Transverse colon (tissue), 3 donors: Measurements from ENCODE around the gene CCDC88A.

Source experiments
- POLR2A ChIP-seq: fragments of 450-650 bp; IDR thresholded peaks from one replicate; pipeline ENCODE4 v1.6.1; 2016; ENCODE audit warnings: antibody characterized with exemption, mild to moderate bottlenecking, moderate library complexity
- TF ChIP-seq, protein P1 (sequence below), 5 experiments: fragments of 200-600 bp in 3 of 5; fragments of 450-650 bp in 2 of 5; sonication (generic) in 3 of 5; IDR thresholded peaks; 1 replicate in 2 of 5; 2 replicates in 3 of 5; pipeline ENCODE4 v1.5.1; 2016 to 2017; ENCODE audit warnings: antibody characterized with exemption in 5 of 5, inconsistent platforms in 3 of 5, mild to moderate bottlenecking in 2 of 5, moderate library complexity in 1 of 5

DNA sequence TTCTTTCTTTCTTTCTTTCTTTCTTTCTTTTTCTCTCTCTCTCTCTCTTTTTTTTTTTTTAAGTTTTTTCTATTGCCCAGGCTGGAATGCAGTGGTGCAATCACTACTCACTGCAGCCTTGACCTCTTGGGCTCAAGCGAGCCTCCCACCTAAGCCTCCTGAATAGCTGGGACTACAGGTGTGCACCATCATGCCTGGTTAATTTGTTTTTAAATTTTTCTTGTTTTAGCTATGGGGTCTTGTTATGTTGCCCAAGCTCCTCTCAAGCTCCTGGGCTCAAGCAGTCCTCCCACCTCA, 19.4 kb upstream of the CCDC88A start:
- TF ChIP-seq, protein P1, sequence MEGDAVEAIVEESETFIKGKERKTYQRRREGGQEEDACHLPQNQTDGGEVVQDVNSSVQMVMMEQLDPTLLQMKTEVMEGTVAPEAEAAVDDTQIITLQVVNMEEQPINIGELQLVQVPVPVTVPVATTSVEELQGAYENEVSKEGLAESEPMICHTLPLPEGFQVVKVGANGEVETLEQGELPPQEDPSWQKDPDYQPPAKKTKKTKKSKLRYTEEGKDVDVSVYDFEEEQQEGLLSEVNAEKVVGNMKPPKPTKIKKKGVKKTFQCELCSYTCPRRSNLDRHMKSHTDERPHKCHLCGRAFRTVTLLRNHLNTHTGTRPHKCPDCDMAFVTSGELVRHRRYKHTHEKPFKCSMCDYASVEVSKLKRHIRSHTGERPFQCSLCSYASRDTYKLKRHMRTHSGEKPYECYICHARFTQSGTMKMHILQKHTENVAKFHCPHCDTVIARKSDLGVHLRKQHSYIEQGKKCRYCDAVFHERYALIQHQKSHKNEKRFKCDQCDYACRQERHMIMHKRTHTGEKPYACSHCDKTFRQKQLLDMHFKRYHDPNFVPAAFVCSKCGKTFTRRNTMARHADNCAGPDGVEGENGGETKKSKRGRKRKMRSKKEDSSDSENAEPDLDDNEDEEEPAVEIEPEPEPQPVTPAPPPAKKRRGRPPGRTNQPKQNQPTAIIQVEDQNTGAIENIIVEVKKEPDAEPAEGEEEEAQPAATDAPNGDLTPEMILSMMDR (IDR thresholded peaks at IDR 0.05) = no peak
- TF ChIP-seq POLR2A = no peak
